H1 (cell line): Measurements from ENCODE around the gene SMARCC2. TPM values are rescaled to one million over a fixed set of nuclear protein-coding genes. Genes with fewer than 3 reads are reported as not detected.

ENCODE experiments used
- CTCF ChIA-PET: fragments of 300-600 bp; sonication (Branson Sonifier 250); formaldehyde crosslinking; loops from one replicate; lab custom pipeline; 2021; ENCODE audit not compliant: partially characterized antibody; lab: Charles Lee
- POLR2A ChIA-PET: fragments of 300-600 bp; sonication (Branson Sonifier 250); formaldehyde crosslinking; loops from one replicate; lab custom pipeline; 2021; ENCODE audit warnings: inconsistent platforms; ENCODE audit not compliant: partially characterized antibody; lab: Charles Lee
- DNase-seq, 2 experiments: peaks; one replicate each; pipeline versions ENCODE4 v3.0.0 to v3.0.0-alpha.2; 2010 to 2022; ENCODE audit warnings: low spot score in 2 of 2, low read depth in 1 of 2, mixed read lengths in 1 of 2
- FAIRE-seq: peaks from 2 replicates; lab custom pipeline; 2011; peaks lifted over from hg19 to GRCh38; lab: Jason Lieb, UNC
- H2AFZ ChIP-seq: 2 replicates; pipeline ENCODE4 v1.8.1; 2012; ENCODE audit warnings: low read length, inconsistent platforms
- H2AK5ac ChIP-seq: 2 replicates; pipeline ENCODE4 v1.6.1; 2013; ENCODE audit warnings: low read depth, low read length
- H2BK120ac ChIP-seq: replicated peaks from 2 replicates; pipeline ENCODE3; 2013; ENCODE audit warnings: low read depth, low read length, inconsistent platforms
- H2BK12ac ChIP-seq: 2 replicates; pipeline ENCODE4 v1.6.1; 2013; ENCODE audit warnings: low read depth, low read length
- H2BK15ac ChIP-seq: 2 replicates; pipeline ENCODE4 v1.6.1; 2013; ENCODE audit warnings: low read length
- H2BK20ac ChIP-seq: 2 replicates; pipeline ENCODE4 v1.6.1; 2013; ENCODE audit warnings: low read length
- H2BK5ac ChIP-seq: 2 replicates; pipeline ENCODE4 v1.6.1; 2013; ENCODE audit warnings: low read depth, low read length
- H3K14ac ChIP-seq: 2 replicates; pipeline ENCODE4 v1.6.1; 2013; ENCODE audit warnings: inconsistent platforms; ENCODE audit not compliant: insufficient read length
- H3K18ac ChIP-seq: 2 replicates; pipeline ENCODE4 v1.6.1; 2013; ENCODE audit warnings: low read length; ENCODE audit errors: extremely low read depth
- H3K23ac ChIP-seq: 2 replicates; pipeline ENCODE4 v1.6.1; 2013; ENCODE audit warnings: inconsistent platforms; ENCODE audit not compliant: insufficient read length
- H3K23me2 ChIP-seq: 2 replicates; pipeline ENCODE4 v1.6.1; 2013; ENCODE audit warnings: low read depth, low read length
- H3K27ac ChIP-seq: 2 replicates; pipeline ENCODE4 v1.6.1; 2011; ENCODE audit warnings: low read depth, low read length, inconsistent platforms
- H3K27me3 ChIP-seq, 4 experiments: replicated peaks in 1 of 4; 1 replicate in 1 of 4; 2 replicates in 3 of 4; pipeline versions ENCODE4 v1.6.1 to v1.8.1; 2011 to 2013; ENCODE audit warnings: low read length in 3 of 4, mild to moderate bottlenecking in 3 of 4, inconsistent platforms in 2 of 4, mixed read lengths in 2 of 4, moderate library complexity in 1 of 4; ENCODE audit not compliant: control insufficient read depth in 3 of 4, insufficient read depth in 3 of 4; ENCODE audit errors: extremely low read depth in 1 of 4
- H3K36me3 ChIP-seq, 4 experiments: 2 replicates each; pipeline versions ENCODE4 v1.6.1 to v1.8.1; 2011 to 2013; ENCODE audit warnings: mild to moderate bottlenecking in 4 of 4, low read length in 3 of 4, moderate library complexity in 2 of 4, control low read depth in 1 of 4, inconsistent platforms in 1 of 4; ENCODE audit not compliant: insufficient read depth in 4 of 4, control insufficient read depth in 2 of 4
- H3K4ac ChIP-seq: replicated peaks from 2 replicates; pipeline ENCODE3; 2013; ENCODE audit warnings: low read length, low read depth, mixed read lengths, inconsistent platforms; ENCODE audit not compliant: insufficient read length
- H3K4me1 ChIP-seq, 4 experiments: replicated peaks in 1 of 4; 1 replicate in 1 of 4; 2 replicates in 3 of 4; pipeline versions ENCODE4 v1.6.1 to v1.8.1; 2011 to 2013; ENCODE audit warnings: low read length in 3 of 4, inconsistent platforms in 2 of 4, mixed read lengths in 1 of 4; ENCODE audit not compliant: insufficient read depth in 4 of 4, control insufficient read depth in 3 of 4
- H3K4me2 ChIP-seq, 2 experiments: 2 replicates each; pipeline versions ENCODE4 v1.6.1 to v1.8.1; 2011 to 2013; ENCODE audit warnings: low read depth in 2 of 2, low read length in 2 of 2, control low read depth in 1 of 2, inconsistent platforms in 1 of 2, mild to moderate bottlenecking in 1 of 2; ENCODE audit not compliant: insufficient read depth in 1 of 2
- H3K4me3 ChIP-seq, 4 experiments: fragments of 200-600, 300-600 bp in 1 of 4; sonication (generic), shearing (Covaris generic), sonication (Bioruptor Twin) in 1 of 4; 2 replicates each; pipeline versions ENCODE4 v1.5.1 to v1.8.1; 2011 to 2016; ENCODE audit warnings: low read length in 4 of 4, low read depth in 3 of 4, control low read depth in 2 of 4, inconsistent platforms in 2 of 4, mild to moderate bottlenecking in 2 of 4, mixed read lengths in 1 of 4, moderate library complexity in 1 of 4; ENCODE audit not compliant: insufficient read depth in 2 of 4; ENCODE audit errors: extremely low read depth in 1 of 4
- H3K56ac ChIP-seq: replicated peaks from 2 replicates; pipeline ENCODE3; 2013; ENCODE audit warnings: low read depth, mild to moderate bottlenecking, mixed read lengths, low read length, inconsistent platforms; ENCODE audit not compliant: insufficient read length
- H3K79me1 ChIP-seq: 2 replicates; pipeline ENCODE4 v1.6.1; 2013; ENCODE audit warnings: low read depth, low read length, control low read depth
- H3K79me2 ChIP-seq, 2 experiments: 2 replicates each; pipeline versions ENCODE4 v1.6.1 to v1.8.1; 2012 to 2013; ENCODE audit warnings: low read length in 2 of 2, mild to moderate bottlenecking in 2 of 2, inconsistent platforms in 1 of 2; ENCODE audit not compliant: insufficient read depth in 2 of 2, control insufficient read depth in 1 of 2
- H3K9ac ChIP-seq, 4 experiments: replicated peaks in 1 of 4; 1 replicate in 1 of 4; 2 replicates in 3 of 4; pipeline versions ENCODE4 v1.6.1 to v1.8.1; 2011 to 2013; ENCODE audit warnings: low read depth in 3 of 4, low read length in 3 of 4, control low read depth in 2 of 4, mild to moderate bottlenecking in 2 of 4, moderate library complexity in 2 of 4, inconsistent platforms in 1 of 4; ENCODE audit errors: extremely low read depth in 1 of 4
- H3K9me3 ChIP-seq, 2 experiments: 2 replicates each; pipeline versions ENCODE4 v1.6.1 to v1.8.1; 2012 to 2013; ENCODE audit warnings: mild to moderate bottlenecking in 2 of 2, moderate library complexity in 2 of 2, control low read depth in 1 of 2, inconsistent platforms in 1 of 2, low read depth in 1 of 2, low read length in 1 of 2, mixed read lengths in 1 of 2; ENCODE audit not compliant: insufficient read depth in 2 of 2
- H4K20me1 ChIP-seq, 2 experiments: replicated peaks in 1 of 2; 2 replicates each; pipeline versions ENCODE3 to v1.8.1; 2011 to 2013; ENCODE audit warnings: inconsistent platforms in 2 of 2, low read length in 2 of 2, mild to moderate bottlenecking in 1 of 2; ENCODE audit not compliant: insufficient read depth in 2 of 2, control insufficient read depth in 1 of 2
- H4K5ac ChIP-seq: 2 replicates; pipeline ENCODE4 v1.6.1; 2013; ENCODE audit warnings: low read length, low read depth, mixed read lengths, inconsistent platforms; ENCODE audit not compliant: insufficient read length
- H4K8ac ChIP-seq: 2 replicates; pipeline ENCODE4 v1.8.0; 2013; ENCODE audit warnings: mild to moderate bottlenecking, moderate library complexity, low read length, inconsistent platforms; ENCODE audit not compliant: insufficient read depth; ENCODE audit errors: extremely low read depth
- H4K91ac ChIP-seq: replicated peaks from 2 replicates; pipeline ENCODE3; 2013; ENCODE audit warnings: low read length, mixed read lengths, inconsistent platforms; ENCODE audit not compliant: insufficient read length
- BCL11A ChIP-seq, 2 experiments: IDR thresholded peaks; one replicate each; pipeline ENCODE4 v1.6.1; 2011; ENCODE audit warnings: low read depth in 2 of 2, low read length in 2 of 2, mild to moderate bottlenecking in 2 of 2
- CBX5 ChIP-seq: fragments of 300-800, 300-1000 bp; sonication (generic); IDR thresholded peaks from 2 replicates; pipeline ENCODE4 v1.7.1; 2016; ENCODE audit warnings: antibody characterized with exemption, low read length, low read depth
- GABPA ChIP-seq: IDR thresholded peaks from 2 replicates; pipeline ENCODE4 v1.6.1; 2011; ENCODE audit warnings: mild to moderate bottlenecking, low read length, moderate library complexity, borderline replicate concordance; ENCODE audit not compliant: insufficient read depth
- HDAC6 ChIP-seq: IDR thresholded peaks from one replicate; pipeline ENCODE4 v1.7.1; 2012; ENCODE audit warnings: low read depth, mild to moderate bottlenecking, inconsistent platforms, low read length, moderate library complexity
- RFX5 ChIP-seq: IDR thresholded peaks from 2 replicates; pipeline ENCODE4 v1.6.1; 2011; ENCODE audit warnings: low read depth, low read length, improper control_type of control experiment, borderline replicate concordance
- RXRA ChIP-seq: IDR thresholded peaks from 2 replicates; pipeline ENCODE4 v1.6.1; 2011; ENCODE audit warnings: low read depth, mild to moderate bottlenecking, low read length, moderate library complexity; ENCODE audit not compliant: insufficient read depth
- SP1 ChIP-seq: IDR thresholded peaks from 2 replicates; pipeline ENCODE4 v1.6.1; 2011; ENCODE audit warnings: low read depth, low read length
- USF2 ChIP-seq: IDR thresholded peaks from 2 replicates; pipeline ENCODE4 v1.6.1; 2011; ENCODE audit warnings: low read length, improper control_type of control experiment
- WGBS, 2 experiments: shearing (Covaris generic) in 1 of 2; methylation state at CpG; one replicate each; pipeline versions ENCODE4 v1.1.6 to v1.1.7; 2013 to 2015; ENCODE audit warnings: low lambda C conversion rate in 2 of 2, mixed read lengths in 2 of 2, inconsistent platforms in 1 of 2, low coverage in 1 of 2, missing lambda C conversion rate in 1 of 2; ENCODE audit not compliant: insufficient replicate concordance in 2 of 2, insufficient coverage in 1 of 2, insufficient read length in 1 of 2; ENCODE audit errors: extremely low coverage in 1 of 2, missing lambda C conversion rate in 1 of 2; 5-methylcytosine and 5-hydroxymethylcytosine counted together
- polyA plus RNA-seq, 7 experiments: library from polyadenylated mRNA; depleted of rRNA in 3 of 7; stranded (reverse) in 5 of 7; unstranded in 2 of 7; fragments of >200 nt in 5 of 7; fragments of 200-250 nt in 2 of 7; gene quantifications; 1 replicate in 5 of 7; 2 replicates in 1 of 7; 4 replicates in 1 of 7; pipeline versions ENCODE4 v1.2.1 to v1.2.3, GENCODE V29; 2011 to 2013; ENCODE audit warnings: missing spikeins in 2 of 7, mixed read lengths in 2 of 7
- total RNA-seq: library from RNA; stranded (reverse); fragmentation: NEBNext Ultra II Directional; extraction: Animal tissue kit (Norgen Biotek cat#: 25700); gene quantifications from 2 replicates; pipeline ENCODE4 v1.2.1, GENCODE V29; 2021

SMARCC2 gene
- total and polyA plus RNA-seq, 2 of the 8 experiments (the other 6 are each of a cell fraction or from before 2014, with no cell fraction given): 33.9 to 78.5 TPM

- Histone ChIP-seq H2AK5ac (no peak overlapping the region), H3K4me2 (no peak overlapping the region), H3K9ac (no peak overlapping the region), H2BK12ac (no peak overlapping the region), H3K18ac (no peak overlapping the region), H3K36me3 (peaks cover 0 to 4% (median 2%) of the 10 kb centered on the region in 4 experiments; a peak in 2 of 8 replicates), H2BK20ac (no peak overlapping the region), H3K23me2 (no peaks in the 10 kb centered on the region), H3K27ac (no peak overlapping the region), H3K4ac (no peak overlapping the region), H3K4me1 (peaks cover 0 to 4% (median 2%) of the 10 kb centered on the region in 4 experiments; a peak in 4 of 7 replicates), H2BK5ac (no peak overlapping the region), H3K14ac (no peak overlapping the region), H3K23ac (no peak overlapping the region), H2BK120ac (no peak overlapping the region), H3K9me3 (no peaks in the 10 kb centered on the region), H4K8ac (no peak overlapping the region), H3K56ac (no peak overlapping the region), H4K20me1 (peaks cover 0 to 3% of the 10 kb centered on the region in 2 experiments), H4K5ac (no peak overlapping the region), H3K27me3 (0 out of 7 replicates have a peak, but pooled peaks cover 0 to 2% (median 0%) of the 10 kb centered on the region in 4 experiments), H3K79me1 (no peaks in the 10 kb centered on the region), H2BK15ac (no peak overlapping the region), H4K91ac (no peak overlapping the region), H3K79me2 (no peaks in the 10 kb centered on the region), H3K4me3 (no peak overlapping the region), H2AFZ (no peak overlapping the region)
- CTCF ChIA-PET: interaction anchor here (0.9 to 3.1 kb wide), 9 partner anchors 9 to 46 kb away, joined by 3 to 22 read pairs (median 4); partner anchors contain the start of genes ANKRD52 and RNF41
- no peak for FAIRE-seq
- POLR2A ChIA-PET: interaction anchor here (1.0 to 8.6 kb wide), 14 partner anchors 8 to 157 kb away, joined by 3 to 65 read pairs (median 6); partner anchors contain the start of genes ANKRD52, COQ10A, ERBB3 and ESYT1
- WGBS, 2 experiments: 96% methylated on average over 6 of the region's 6 CpGs; no CpG with 5 or more reads in 1 of the 2 experiments
- DNase-seq: no peak
- TF ChIP-seq GABPA (no peak), HDAC6 (no peak), USF2 (no peak), RFX5 (no peak), RXRA (no peak), CBX5 (no peak), BCL11A (IDR thresholded peaks at IDR 0.05; ENCODE audit: low read depth in 2 of 2, low read length in 2 of 2) (no peak), SP1 (no peak)
Measured at GRCh38 chr12:56236091-56236490, 46.8 kb upstream of the SMARCC2 start.
